ENCODE measurements around the gene CDH23.

The CDH23 gene

DNA sequence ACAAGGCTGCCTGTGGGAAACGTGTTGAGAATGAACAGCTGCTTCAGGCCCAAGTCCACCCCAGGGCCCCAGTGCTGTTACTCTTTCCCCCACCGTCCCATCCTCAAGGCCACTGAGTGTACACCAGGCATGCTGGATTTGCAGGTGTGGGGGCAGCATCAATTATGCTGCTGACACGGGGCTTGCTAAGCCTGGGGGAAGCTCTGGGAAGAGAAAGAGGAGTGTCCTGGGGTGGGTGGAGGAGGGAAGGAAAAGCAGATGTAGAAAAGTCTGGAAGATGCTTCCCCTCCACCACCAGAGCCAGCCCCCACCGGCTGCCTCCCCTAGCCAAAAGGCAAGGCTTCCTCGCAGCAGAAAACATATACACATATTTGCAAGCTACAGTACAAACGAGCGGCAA is 153.9 kb downstream of the CDH23 start:
- TF ChIP-seq PPARA (CRISPR knock-in tag; IDR thresholded peaks at IDR 0.05; ENCODE audit: borderline replicate concordance): no peak
- TF ChIP-seq, protein P1, sequence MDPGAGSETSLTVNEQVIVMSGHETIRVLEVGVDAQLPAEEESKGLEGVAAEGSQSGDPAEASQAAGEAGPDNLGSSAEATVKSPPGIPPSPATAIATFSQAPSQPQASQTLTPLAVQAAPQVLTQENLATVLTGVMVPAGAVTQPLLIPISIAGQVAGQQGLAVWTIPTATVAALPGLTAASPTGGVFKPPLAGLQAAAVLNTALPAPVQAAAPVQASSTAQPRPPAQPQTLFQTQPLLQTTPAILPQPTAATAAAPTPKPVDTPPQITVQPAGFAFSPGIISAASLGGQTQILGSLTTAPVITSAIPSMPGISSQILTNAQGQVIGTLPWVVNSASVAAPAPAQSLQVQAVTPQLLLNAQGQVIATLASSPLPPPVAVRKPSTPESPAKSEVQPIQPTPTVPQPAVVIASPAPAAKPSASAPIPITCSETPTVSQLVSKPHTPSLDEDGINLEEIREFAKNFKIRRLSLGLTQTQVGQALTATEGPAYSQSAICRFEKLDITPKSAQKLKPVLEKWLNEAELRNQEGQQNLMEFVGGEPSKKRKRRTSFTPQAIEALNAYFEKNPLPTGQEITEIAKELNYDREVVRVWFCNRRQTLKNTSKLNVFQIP (CRISPR knock-in tag; IDR thresholded peaks at IDR 0.05; ENCODE audit: borderline replicate concordance, low read depth): no peak
- TF ChIP-seq, protein P2, sequence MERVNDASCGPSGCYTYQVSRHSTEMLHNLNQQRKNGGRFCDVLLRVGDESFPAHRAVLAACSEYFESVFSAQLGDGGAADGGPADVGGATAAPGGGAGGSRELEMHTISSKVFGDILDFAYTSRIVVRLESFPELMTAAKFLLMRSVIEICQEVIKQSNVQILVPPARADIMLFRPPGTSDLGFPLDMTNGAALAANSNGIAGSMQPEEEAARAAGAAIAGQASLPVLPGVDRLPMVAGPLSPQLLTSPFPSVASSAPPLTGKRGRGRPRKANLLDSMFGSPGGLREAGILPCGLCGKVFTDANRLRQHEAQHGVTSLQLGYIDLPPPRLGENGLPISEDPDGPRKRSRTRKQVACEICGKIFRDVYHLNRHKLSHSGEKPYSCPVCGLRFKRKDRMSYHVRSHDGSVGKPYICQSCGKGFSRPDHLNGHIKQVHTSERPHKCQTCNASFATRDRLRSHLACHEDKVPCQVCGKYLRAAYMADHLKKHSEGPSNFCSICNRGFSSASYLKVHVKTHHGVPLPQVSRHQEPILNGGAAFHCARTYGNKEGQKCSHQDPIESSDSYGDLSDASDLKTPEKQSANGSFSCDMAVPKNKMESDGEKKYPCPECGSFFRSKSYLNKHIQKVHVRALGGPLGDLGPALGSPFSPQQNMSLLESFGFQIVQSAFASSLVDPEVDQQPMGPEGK (CRISPR knock-in tag; IDR thresholded peaks at IDR 0.05; ENCODE audit: borderline replicate concordance): no peak
- no peak for ATAC-seq

DNA sequence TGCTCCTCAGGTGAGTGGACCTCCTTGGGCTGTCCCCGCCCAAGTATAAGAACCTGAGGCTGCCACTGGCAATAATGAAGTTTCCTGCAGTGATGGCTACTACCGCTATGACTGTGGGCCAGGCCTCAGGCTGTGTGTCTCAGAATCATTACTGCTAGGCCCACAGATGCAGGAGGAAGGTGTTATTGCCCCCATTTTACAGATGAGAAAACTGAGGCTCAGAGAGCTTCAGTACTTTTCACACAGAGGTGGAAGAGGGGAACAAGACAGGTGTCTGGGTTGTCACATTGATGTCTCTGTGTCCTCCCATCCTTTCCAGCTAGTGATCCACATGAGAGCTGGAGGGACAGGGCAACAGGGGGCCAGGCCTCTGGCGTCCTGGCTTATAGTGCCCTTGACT is 155.2 kb downstream of the CDH23 start:
- TF ChIP-seq ZFP3 (CRISPR knock-in tag; IDR thresholded peaks at IDR 0.05) (no peak), OSR1 (CRISPR knock-in tag; IDR thresholded peaks at IDR 0.05) (no peak), CSDC2 (CRISPR knock-in tag; IDR thresholded peaks at IDR 0.05) (no peak), ISL1 (CRISPR knock-in tag; IDR thresholded peaks at IDR 0.05) (no peak), PPARA (CRISPR knock-in tag; IDR thresholded peaks at IDR 0.05; ENCODE audit: borderline replicate concordance) (no peak), SNAI2 (CRISPR knock-in tag; IDR thresholded peaks at IDR 0.05) (no peak), RARB (CRISPR knock-in tag; IDR thresholded peaks at IDR 0.05) (no peak), ZFP30 (CRISPR knock-in tag; IDR thresholded peaks at IDR 0.05) (no peak), ESRRG (CRISPR knock-in tag; IDR thresholded peaks at IDR 0.05) (no peak), TCF4 (CRISPR knock-in tag; IDR thresholded peaks at IDR 0.05; ENCODE audit: borderline replicate concordance) (no peak)
- TF ChIP-seq, protein P3, sequence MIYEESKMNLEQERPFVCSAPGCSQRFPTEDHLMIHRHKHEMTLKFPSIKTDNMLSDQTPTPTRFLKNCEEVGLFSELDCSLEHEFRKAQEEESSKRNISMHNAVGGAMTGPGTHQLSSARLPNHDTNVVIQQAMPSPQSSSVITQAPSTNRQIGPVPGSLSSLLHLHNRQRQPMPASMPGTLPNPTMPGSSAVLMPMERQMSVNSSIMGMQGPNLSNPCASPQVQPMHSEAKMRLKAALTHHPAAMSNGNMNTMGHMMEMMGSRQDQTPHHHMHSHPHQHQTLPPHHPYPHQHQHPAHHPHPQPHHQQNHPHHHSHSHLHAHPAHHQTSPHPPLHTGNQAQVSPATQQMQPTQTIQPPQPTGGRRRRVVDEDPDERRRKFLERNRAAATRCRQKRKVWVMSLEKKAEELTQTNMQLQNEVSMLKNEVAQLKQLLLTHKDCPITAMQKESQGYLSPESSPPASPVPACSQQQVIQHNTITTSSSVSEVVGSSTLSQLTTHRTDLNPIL (CRISPR knock-in tag; IDR thresholded peaks at IDR 0.05; ENCODE audit: low read depth): no peak
- TF ChIP-seq, protein P4, sequence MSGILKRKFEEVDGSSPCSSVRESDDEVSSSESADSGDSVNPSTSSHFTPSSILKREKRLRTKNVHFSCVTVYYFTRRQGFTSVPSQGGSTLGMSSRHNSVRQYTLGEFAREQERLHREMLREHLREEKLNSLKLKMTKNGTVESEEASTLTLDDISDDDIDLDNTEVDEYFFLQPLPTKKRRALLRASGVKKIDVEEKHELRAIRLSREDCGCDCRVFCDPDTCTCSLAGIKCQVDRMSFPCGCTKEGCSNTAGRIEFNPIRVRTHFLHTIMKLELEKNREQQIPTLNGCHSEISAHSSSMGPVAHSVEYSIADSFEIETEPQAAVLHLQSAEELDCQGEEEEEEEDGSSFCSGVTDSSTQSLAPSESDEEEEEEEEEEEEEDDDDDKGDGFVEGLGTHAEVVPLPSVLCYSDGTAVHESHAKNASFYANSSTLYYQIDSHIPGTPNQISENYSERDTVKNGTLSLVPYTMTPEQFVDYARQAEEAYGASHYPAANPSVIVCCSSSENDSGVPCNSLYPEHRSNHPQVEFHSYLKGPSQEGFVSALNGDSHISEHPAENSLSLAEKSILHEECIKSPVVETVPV (CRISPR knock-in tag; IDR thresholded peaks at IDR 0.05): no peak
- no peak for ATAC-seq

DNA sequence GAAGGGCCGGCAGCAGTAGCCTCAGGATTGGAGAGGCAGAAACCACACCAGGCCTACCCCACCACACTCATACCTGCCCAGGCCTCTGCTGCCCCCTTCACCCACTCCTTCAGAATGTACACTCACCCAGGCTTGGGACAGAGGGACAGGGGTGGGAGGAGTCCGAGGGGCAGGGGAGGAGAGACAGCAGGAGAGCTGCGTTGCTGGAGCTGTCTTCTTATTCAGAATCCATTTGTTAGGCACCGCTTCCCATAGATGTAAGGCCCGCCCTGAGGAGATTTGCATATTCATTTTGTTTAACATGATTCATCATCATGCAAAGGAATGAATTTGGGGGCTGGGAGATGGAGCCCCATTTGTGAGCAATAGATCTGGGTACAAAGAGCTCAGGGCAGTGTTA is 156.7 kb downstream of the CDH23 start:
- no peak for TF ChIP-seq RARB (CRISPR knock-in tag; IDR thresholded peaks at IDR 0.05)
- TF ChIP-seq ZC3H10 (CRISPR knock-in tag; IDR thresholded peaks at IDR 0.05): no peak
- no peak for TF ChIP-seq BACH2 (CRISPR knock-in tag; IDR thresholded peaks at IDR 0.05; ENCODE audit: borderline replicate concordance)
- TF ChIP-seq ZFP3 (CRISPR knock-in tag; IDR thresholded peaks at IDR 0.05): no peak
- no peak for TF ChIP-seq ZNF565 (CRISPR knock-in tag; conservative IDR thresholded peaks at IDR 0.05; ENCODE audit: low read depth)
- TF ChIP-seq ISL1 (CRISPR knock-in tag; IDR thresholded peaks at IDR 0.05): no peak
- TF ChIP-seq, protein P4 (CRISPR knock-in tag; IDR thresholded peaks at IDR 0.05): no peak
- no peak for TF ChIP-seq PPARA (CRISPR knock-in tag; IDR thresholded peaks at IDR 0.05; ENCODE audit: borderline replicate concordance)
- TF ChIP-seq TOX (CRISPR knock-in tag; IDR thresholded peaks at IDR 0.05; ENCODE audit: borderline replicate concordance): no peak
- no peak for TF ChIP-seq SNAI2 (CRISPR knock-in tag; IDR thresholded peaks at IDR 0.05)
- no peak for TF ChIP-seq ESRRG (CRISPR knock-in tag; IDR thresholded peaks at IDR 0.05)
- TF ChIP-seq, protein P1 (CRISPR knock-in tag; IDR thresholded peaks at IDR 0.05; ENCODE audit: borderline replicate concordance, low read depth): no peak
- no peak for ATAC-seq

DNA sequence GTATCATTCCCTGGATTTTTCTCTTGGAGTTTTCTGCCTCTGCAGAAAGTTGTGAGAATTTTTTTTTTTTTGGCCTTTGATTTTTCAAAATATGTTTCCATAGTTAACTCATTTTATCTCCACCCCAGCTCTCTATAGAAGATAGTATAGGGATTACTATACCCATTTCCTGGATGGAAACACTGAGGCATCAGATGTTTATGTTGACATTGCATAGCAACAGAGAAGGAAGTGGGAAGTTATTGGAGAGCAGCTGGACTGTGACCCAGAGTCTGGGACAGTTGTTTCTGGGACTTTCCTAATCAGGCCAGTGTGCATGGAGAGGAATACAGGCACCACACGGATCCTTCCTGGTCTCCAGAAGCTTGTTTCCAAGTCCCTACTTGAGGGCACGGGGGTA is 158.0 kb downstream of the CDH23 start:
- TF ChIP-seq, protein P3 (CRISPR knock-in tag; IDR thresholded peaks at IDR 0.05; ENCODE audit: low read depth): no peak
- TF ChIP-seq GLIS3 (CRISPR knock-in tag; IDR thresholded peaks at IDR 0.05): no peak
- TF ChIP-seq, protein P4 (CRISPR knock-in tag; IDR thresholded peaks at IDR 0.05): no peak
- no peak for TF ChIP-seq CSDC2 (CRISPR knock-in tag; IDR thresholded peaks at IDR 0.05)
- TF ChIP-seq ZFP3 (CRISPR knock-in tag; IDR thresholded peaks at IDR 0.05): no peak
- no peak for TF ChIP-seq ZFP30 (CRISPR knock-in tag; IDR thresholded peaks at IDR 0.05)
- no peak for ATAC-seq
